ENCODE results near the gene RIMOC1. TPM values are rescaled to one million over a fixed set of nuclear protein-coding genes. Genes with fewer than 3 reads are reported as not detected.

The RIMOC1 gene, protein sequence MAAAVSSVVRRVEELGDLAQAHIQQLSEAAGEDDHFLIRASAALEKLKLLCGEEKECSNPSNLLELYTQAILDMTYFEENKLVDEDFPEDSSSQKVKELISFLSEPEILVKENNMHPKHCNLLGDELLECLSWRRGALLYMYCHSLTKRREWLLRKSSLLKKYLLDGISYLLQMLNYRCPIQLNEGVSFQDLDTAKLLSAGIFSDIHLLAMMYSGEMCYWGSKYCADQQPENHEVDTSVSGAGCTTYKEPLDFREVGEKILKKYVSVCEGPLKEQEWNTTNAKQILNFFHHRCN
- total RNA-seq = 10 to 100 TPM; 24.0 to 26.7 TPM
- long read RNA-seq, partial matches to known transcripts = 0 of 1 reads
- long read RNA-seq, other reads (novel, unspliced or antisense) = 0 of 1 reads

DNA sequence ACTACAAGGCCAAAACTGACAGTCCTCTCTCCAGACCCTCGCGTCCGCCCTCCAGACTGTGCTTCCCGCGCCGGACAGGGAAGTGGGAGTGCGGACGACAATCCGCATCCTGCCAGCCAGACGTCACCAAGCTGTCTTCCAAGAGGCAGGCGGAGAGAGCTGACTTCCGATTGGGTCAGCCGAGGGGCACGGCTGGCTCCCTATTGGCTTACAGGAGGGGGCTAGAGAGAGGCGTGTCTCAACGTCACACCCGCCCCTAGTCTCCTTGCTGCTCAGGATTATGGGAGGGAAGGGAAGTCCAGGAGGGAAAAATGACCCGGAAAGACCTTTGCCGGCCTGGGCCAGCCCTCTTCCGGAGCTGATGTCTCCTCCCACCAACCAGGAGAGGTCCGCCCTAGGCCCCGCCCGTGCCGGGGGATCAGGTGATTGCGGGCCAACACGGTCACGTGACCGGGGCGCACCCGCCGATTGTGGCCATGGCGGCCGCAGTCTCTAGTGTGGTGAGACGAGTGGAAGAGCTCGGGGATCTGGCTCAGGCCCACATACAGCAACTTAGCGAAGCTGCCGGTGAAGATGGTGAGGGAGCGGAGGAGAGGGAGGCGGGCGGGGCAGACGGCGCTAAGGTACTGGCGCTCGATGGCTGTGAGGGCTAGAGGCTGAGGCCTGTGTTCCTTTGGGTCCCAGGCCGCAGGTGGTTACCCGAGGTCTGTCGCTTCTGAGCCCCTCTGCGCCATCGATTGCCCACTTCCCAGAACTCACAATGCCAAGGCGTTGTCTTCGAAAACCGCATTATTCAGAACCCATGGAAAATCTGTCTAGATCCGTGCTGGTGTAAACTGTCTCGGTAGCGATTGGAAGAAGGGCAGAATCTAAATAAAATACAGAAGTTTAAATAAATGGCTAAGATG, at the start of gene RIMOC1:
Gene RIMOC1, plus strand, starts transcription at position 453 of the 908 bp plus-strand sequence. Its CDS starts 24 bp downstream, at position 477.
- peak; percentile 99 for DNase-seq
- intact Hi-C loops (cut with DNase I, micrococcal nuclease) = no loop called here
- peak; percentile 97 for ATAC-seq

DNA sequence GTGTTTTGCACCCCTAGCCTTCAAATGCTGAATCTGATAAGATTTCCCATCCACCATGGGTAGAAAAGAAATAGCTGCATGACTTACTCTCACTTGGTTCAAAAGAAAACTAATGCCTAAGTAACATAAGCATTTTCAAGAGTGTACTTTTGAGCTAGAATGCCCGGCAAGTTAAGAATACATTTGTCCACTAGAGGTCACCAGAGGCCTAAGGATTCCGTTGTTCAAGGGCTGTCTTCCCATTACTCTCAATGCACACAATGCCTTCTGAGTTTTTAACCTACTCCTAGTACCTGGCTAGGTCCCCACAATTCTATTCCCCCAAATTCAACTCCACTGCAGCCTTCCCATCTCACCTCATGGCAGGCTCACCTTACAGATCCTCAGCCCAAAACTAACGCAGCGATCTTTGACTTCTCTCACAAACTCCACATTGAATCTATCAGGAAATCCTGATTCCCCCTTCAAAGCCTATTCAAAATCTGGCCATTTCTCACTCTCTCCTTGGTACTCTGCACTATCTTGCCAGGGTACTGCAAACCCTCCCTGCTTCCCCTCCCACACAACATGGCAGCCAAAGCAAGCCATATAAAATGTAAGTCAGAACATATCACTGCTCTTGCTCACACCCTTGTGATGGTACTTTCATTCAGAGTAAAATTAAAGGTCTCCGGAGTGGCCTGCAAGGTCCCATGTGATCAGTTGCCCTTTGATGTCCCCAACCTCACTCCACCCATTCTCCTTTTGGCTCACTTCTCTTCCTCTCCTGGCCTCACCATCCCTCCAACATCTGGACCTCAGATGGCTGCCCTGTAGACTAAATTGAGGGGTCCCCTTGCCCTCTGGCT, 47.3 kb upstream of the RIMOC1 start:
- DNase-seq = peak in 1 of 2 donors; percentile 31
- intact Hi-C loops (cut with DNase I, micrococcal nuclease) = loop anchor here in 1 of 2 donors (5.0 kb wide), 1 partner anchor 200 kb away; no protein-coding TSS in a partner anchor
- ATAC-seq = peak; percentile 84

DNA sequence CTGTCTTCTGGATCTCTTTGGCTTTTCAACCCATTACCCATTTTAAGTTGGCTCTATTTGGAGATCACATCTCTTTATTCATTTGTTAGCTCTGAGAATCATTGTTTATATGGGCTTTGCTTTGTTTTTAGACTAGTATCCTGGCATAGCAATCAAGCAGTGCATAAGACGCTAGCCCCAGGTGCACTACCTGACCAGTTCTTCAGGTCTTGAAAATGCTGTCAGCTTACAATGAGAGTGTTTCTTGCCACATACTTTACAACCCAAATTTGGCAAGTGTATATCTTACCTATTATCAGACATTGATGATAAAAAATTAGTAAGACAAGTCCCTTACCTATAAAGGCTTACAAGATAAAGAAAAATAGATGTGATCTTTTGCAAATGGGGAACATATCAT, 46.2 kb upstream of the RIMOC1 start:
- intact Hi-C loops (cut with DNase I, micrococcal nuclease) = loop anchor here in 1 of 2 donors (5.0 kb wide), 1 partner anchor 199 kb away; no protein-coding TSS in a partner anchor
- no peak for DNase-seq
- no peak for ATAC-seq

DNA sequence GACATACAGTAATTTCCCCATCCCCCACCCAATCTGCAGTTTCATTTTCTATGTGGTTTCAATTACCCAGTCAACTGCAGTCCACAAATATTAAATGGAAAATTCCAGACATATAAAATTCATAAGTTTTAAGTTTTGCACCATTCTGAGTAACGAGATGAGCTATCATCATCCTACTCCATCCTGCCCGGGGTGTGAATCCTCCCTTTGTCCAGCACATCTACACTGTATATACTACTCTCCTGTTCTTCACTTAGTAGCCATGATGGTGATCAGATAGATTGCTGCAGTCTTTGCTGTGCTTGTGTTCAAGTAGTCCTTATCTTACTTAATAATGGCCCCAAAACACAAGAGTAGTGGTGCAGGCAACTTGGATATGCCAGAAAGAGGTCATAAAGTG, 45.3 kb upstream of the RIMOC1 start:
- DNase-seq (no peak), ATAC-seq (no peak)
- intact Hi-C loops (cut with DNase I, micrococcal nuclease) = loop anchor here in 1 of 2 donors (5.0 kb wide), 1 partner anchor 198 kb away; no protein-coding TSS in a partner anchor

DNA sequence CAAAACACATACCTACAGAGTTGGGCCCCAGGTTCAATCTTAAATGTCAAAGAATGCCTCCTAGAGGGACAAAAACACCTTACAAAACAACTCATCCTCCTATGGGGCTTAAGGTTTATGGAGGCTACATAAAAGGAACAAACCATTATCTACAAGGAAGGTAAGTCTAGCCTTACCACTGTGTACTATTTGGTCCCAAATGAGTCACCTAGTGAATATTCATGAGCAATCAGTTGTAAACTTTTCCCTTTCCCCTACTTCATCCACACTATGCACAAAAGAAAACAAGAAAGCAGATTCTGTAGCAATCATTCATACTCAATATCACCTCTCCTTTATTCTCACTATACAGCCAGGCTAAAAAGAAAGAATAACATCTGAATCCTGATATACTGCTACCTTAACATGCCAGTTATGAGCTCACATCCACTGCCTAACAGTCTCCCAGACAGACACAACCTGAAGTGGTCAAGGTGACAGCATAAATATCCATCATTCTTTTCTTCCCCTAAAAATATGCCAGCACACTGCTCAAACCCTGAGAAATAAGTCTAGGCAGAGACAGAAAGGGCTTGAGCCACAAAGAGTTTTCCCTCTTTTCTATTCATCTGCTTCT, 40.2 kb upstream of the RIMOC1 start:
- DNase-seq (no peak), ATAC-seq (peak; percentile 47)
- intact Hi-C loops (cut with DNase I, micrococcal nuclease) = no loop called here

DNA sequence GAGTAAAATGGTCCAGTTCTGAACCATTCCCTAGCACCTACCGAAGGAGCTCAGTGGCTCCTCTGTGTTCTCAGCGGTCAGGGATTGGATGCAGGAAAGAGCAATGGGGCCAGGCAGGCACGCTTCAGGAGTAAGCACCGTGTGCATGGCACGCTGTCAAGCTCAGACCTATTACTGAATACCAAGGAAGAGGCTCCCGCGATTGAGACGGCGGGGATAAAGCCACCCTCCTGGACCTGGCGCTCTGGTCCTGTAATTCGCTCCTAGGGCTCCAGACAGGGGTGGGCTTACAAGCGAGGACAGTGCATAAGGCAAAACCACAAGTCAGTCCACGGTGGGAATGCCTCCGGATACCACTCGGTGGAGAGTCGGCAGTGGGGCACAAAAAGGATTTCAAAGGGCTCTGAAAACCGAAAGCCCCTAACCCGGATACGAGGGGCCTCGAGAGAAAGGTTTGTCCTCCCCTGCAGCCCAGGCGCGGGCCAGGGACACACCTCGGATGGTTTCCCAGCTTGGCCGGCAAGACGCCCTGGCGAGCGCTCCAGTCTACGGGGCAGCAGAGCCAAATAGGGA, 34.9 kb upstream of the RIMOC1 start:
- ATAC-seq = no peak
- intact Hi-C loops (cut with DNase I, micrococcal nuclease) = loop anchor here in 1 of 2 donors (5.0 kb wide), 1 partner anchor 53 kb away; no protein-coding TSS in a partner anchor
- DNase-seq = peak in 1 of 2 donors; percentile 21

DNA sequence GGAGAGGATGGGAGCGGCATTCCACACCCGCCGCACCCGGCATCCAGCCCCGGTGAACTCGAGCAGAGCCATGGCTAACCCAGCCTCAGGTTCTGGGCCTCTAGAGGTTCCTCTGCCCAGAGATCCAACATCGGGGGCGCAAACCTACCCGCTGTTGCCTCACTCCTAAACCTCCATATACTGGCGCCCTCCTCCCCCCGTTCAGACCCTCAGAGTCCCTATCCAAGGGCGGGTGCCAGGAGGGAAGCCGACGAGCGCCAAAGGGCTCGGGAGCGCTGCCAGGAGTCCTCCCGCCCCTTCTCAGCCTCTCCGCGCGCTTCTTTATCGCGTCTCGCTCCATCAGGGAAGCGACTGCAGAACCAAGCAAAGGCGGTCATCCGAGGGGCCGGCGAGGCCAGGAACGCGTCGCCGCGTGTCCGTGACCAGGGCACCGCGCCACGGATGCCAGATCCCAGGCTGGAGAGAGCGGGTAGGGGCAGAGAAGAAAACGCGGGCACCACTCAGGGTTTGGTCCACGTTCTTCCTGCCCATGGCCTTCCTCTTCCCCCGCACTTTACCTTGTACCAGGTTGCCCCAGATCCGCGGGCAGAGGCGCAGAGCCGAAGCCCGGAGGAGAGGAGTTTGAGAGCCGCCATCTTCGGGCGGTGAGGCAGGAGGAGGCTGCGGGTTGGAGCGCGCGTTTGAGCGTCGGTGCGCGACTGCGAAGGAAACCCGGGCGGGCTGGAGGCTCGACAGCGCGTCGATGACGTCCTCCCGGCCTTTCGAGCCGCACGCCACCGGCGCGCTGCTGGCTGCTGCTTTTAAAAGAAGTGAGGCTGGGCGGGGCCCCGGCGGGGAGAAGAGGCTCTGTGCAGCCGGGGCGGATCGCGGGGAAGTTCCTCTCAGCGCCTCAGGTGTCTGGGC, 34.2 kb upstream of the RIMOC1 start, which contains the start of gene OXCT1:
Gene OXCT1, minus strand, starts transcription at position 702 of the 903 bp plus-strand sequence. Its CDS starts 67 bp downstream, at position 635.
- intact Hi-C loops (cut with DNase I, micrococcal nuclease) = loop anchor here in 1 of 2 donors (5.0 kb wide), 1 partner anchor 52 kb away; no protein-coding TSS in a partner anchor
- ATAC-seq (peak; percentile 93), DNase-seq (peak; percentile 87 to 90)

DNA sequence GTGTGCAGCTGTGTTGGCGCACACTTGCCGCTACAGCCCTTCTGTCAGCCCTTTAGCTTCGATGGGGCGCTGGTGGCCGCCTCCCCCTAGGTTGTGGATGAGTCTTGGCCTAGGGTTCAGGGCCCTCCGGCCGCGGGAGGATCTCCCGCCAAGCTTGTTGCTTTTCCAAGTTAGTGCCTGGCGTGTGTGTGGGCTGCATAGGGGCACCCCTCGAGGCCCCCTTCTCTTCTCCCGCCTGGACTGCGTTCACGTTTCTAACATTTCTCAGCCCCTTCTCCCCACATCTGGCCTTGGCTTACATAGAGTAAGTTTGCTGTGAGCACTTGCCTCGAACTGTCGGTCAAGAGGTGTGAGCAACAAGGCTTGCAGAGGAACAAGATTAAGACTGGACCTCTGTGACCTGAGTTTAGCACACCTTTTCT, 33.5 kb upstream of the RIMOC1 start:
- intact Hi-C loops (cut with DNase I, micrococcal nuclease) = no loop called here
- no peak for DNase-seq
- ATAC-seq = no peak

DNA sequence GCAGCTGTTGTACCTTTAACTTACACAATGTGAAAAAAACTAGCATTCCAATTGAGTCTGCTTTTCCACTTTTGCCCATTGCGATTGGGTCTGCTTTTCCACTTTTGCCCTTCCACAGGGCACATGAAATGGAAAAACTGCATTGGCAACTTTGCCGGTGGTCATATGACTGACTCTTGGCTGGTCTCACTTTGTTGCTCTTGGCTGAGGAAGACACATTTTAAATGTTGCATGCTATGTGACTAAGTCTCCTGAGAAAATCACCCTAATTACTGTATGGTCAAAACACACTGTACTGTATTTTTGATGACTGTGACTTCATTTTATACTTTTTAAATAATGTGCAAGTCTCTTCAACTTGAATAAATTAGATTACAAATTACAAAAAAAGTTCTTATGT, 32.3 kb upstream of the RIMOC1 start:
- intact Hi-C loops (cut with DNase I, micrococcal nuclease) = no loop called here
- ATAC-seq = no peak
- no peak for DNase-seq

DNA sequence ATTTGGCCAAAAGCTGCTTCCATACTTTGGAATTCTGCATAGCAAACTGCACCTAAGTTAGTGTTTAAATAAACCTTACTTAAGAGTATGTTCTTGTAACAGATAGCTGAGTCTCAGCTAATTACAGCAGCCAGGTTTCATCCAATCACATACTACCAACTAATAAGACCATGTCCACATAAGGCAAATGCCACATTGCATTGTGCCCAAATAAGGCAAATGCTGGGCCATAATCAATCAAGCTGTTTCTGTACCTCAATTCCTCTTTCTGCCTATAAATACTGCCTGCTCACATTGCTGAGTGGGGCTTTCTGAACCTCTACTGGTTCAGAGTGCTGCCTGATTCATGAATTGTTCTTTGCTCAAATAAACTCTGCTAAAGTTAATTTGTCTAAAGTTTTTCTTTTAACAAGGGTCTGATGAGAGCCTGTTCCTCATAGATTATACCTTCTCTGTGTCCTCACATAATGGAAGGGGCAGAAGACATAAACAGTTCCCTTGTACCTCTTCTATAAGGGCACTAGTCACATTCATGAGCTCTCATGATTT, 29.6 kb upstream of the RIMOC1 start:
- no peak for DNase-seq
- intact Hi-C loops (cut with DNase I, micrococcal nuclease) = no loop called here
- ATAC-seq = no peak

DNA sequence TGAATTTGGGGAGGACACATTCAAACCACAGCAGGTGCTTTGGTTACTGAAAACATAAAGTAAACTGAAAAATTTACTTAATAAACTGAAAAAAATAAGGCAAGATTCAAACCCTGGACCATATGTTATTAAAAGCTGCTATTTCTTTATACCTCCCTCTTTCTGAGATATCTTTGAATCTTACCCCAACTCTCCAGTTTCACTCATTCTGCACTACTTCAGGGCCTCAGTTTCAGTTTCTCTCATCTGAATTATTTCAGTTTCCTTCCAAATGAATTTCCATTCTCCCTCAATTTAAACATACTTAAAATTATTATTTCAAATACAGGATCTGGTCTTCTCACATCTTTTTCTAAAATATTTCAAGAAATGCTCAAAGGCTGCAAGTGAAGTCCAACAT, 29.0 kb upstream of the RIMOC1 start:
- ATAC-seq = no peak
- DNase-seq = no peak

DNA sequence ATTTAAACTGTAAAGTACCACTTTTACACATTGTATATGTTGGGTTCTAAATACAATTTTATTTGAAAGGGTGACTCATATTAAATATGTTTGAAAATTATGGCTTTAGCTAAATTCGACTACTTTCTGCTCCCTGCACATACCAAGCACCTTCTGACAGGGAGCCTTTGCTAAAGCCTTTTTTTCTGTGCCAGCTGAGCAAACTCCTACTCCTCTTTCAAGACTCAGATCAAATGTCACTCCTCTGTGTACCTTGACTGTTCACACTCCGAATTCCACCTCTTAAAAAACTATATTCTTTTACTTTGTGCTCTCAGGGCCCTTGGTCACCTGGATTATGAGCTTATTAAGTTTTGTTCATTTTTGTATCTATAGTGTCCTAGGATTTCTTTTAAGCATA, 27.5 kb upstream of the RIMOC1 start:
- intact Hi-C loops (cut with DNase I, micrococcal nuclease) = no loop called here
- DNase-seq (no peak), ATAC-seq (no peak)

More for the DNA sequence above, 29.0 kb upstream of the RIMOC1 start:
- intact Hi-C loops (cut with DNase I, micrococcal nuclease) = no loop called here

DNA sequence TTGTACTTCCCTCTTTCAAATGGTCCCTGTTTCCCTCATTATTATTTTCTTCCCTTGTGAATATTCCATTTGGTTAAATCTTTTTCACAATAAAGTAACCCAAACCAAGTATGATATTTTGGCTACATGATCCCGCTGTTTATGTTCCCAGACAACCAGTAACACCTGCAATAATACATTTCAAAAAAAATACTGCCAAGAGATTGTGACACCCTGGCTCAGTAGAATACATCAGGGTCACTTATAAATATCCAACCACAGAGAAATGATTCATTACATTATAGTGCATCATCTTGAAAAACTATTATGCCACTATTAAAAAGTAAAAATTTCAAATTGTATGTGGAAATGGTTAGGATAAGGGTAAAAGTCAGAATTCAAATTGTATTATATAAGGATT, 26.7 kb upstream of the RIMOC1 start:
- DNase-seq (no peak), ATAC-seq (no peak)
- intact Hi-C loops (cut with DNase I, micrococcal nuclease) = no loop called here

DNA sequence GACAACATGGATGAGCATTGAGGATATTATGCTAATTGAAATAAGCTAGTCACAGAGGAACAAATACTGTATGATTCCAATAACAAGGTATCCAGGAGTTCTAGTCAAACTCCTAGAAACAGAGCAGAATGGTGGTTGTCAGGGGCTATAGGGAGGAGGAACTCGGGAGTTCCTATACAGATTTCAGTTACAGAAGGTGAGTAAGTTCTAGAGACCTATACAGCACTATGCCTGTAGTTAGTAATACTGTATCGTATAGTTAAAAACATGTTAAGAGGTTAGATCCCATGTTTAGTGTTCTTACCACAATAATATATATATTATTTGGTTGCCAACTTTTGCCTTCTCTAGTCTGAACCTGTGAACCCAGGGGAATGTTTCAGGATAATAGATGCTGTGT, 26.0 kb upstream of the RIMOC1 start:
- ATAC-seq = no peak
- intact Hi-C loops (cut with DNase I, micrococcal nuclease) = no loop called here

DNA sequence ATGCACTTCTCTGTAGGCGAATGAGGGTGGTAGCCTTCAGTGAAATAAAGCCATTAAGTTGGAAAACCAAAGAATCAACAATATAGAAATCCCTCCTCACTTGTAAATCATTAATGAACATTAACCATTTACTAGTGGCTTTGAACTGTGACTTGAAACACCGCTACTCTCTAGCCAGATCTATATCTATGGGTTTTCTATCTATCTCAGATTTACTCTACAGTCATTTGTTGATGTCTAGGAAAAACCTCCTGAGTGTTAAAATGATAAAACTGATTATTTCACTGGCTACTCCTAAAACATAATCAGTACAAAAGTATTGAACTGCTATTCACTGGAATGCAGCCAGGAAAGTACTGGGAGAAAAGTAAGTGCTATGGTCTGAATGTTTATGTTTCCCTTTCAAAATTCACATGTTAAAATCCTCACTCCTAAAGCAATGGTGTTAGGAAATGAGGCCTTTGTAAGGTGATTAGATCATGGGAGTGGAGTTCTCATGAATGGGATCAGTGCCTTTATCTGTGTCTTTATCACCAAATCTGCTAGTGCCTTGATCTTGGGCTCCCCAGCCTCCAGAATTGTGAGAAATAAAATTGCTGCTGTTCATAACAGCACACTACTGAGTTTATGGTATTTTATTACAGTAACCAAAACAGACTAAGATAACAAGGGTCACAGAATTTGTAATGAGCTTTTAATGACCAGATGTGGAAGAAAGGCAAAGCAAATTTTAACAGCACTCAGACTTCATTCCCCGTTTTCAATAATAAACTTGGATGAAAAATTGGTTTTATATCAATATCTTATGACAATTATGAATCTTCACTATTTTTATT, 25.3 kb upstream of the RIMOC1 start:
- intact Hi-C loops (cut with DNase I, micrococcal nuclease) = no loop called here
- ATAC-seq = no peak

More for the DNA sequence above, 26.0 kb upstream of the RIMOC1 start:
- DNase-seq = no peak

DNA sequence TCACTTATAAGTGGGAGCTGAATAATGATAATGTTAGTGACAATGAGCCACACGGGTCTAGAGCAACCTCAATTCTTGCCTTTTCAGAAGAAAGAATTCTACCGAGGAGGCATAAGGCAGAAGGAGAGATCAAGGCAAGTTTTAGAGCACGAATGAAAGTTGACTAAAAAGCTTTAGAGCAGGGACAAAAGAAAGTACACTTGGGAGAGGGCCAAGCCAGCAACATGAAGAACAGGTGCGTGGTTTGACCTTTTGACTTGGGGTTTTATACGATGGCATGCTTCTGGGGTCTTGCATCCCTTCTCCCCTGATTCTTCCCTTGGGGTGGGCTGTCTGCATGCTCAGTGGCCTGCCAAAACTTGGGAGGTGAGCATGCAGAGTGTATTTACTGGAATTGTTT, 21.4 kb upstream of the RIMOC1 start:
- no peak for DNase-seq
- intact Hi-C loops (cut with DNase I, micrococcal nuclease) = no loop called here
- no peak for ATAC-seq

More for the DNA sequence above, 25.3 kb upstream of the RIMOC1 start:
- DNase-seq = no peak

Measured in left colon (tissue), 2 donors.